Subcutaneous abdominal adipose tissue (tissue), 5 donors: ENCODE data around the gene ENGASE.

Source experiments
- H3K27ac ChIP-seq: one replicate; pipeline ENCODE4 v1.7.0; 2013; ENCODE audit warnings: low read depth, mild to moderate bottlenecking, inconsistent platforms, low read length, moderate library complexity
- H3K27me3 ChIP-seq, 5 donors: one replicate each; pipeline ENCODE4 v1.7.0; 2013; ENCODE audit warnings: low read length in 5 of 5, inconsistent platforms in 1 of 5; ENCODE audit not compliant: control insufficient read depth in 5 of 5, insufficient read depth in 4 of 5
- H3K36me3 ChIP-seq, 5 donors: one replicate each; pipeline ENCODE4 v1.7.0; 2013; ENCODE audit warnings: low read length in 5 of 5; ENCODE audit not compliant: control insufficient read depth in 5 of 5, insufficient read depth in 5 of 5
- H3K4me1 ChIP-seq, 5 donors: one replicate each; pipeline ENCODE4 v1.7.0; 2013; ENCODE audit warnings: low read length in 5 of 5, mild to moderate bottlenecking in 3 of 5, moderate library complexity in 1 of 5; ENCODE audit not compliant: control insufficient read depth in 5 of 5, insufficient read depth in 5 of 5
- H3K4me3 ChIP-seq, 5 donors: one replicate each; pipeline ENCODE4 v1.7.0; 2013; ENCODE audit warnings: low read length in 5 of 5, low read depth in 1 of 5
- H3K9ac ChIP-seq, 5 donors: one replicate each; pipeline ENCODE4 v1.7.0; 2013; ENCODE audit warnings: low read length in 5 of 5, mild to moderate bottlenecking in 4 of 5, moderate library complexity in 3 of 5
- H3K9me3 ChIP-seq, 5 donors: one replicate each; pipeline ENCODE4 v1.7.0; 2013; ENCODE audit warnings: low read length in 5 of 5; ENCODE audit not compliant: control insufficient read depth in 5 of 5
- donor health status: healthy.
- donor health status: healthy.
- donor health status: healthy.
- donor health status: healthy.
- donor health status: healthy.

Gene ENGASE

GRCh38 chr17:79123988-79124387, 49.4 kb downstream of the ENGASE start:
- Histone ChIP-seq H3K27me3 (peaks cover 35 to 59% (median 56%) of the 10 kb centered on the region in 5 donors), H3K4me1 (no peaks in the 10 kb centered on the region), H3K9me3 (peaks cover 0 to 4% (median 0%) of the 10 kb centered on the region in 5 donors), H3K27ac (no peak overlapping the region), H3K9ac (no peak overlapping the region), H3K36me3 (no peaks in the 10 kb centered on the region), H3K4me3 (no peak overlapping the region)

GRCh38 chr17:79124513-79125209, 50.0 kb downstream of the ENGASE start:
- Histone ChIP-seq H3K4me1 (no peaks in the 10 kb centered on the region), H3K36me3 (no peaks in the 10 kb centered on the region), H3K9ac (no peak overlapping the region), H3K4me3 (no peak overlapping the region), H3K27me3 (peaks cover 31 to 62% (median 56%) of the 10 kb centered on the region in 5 donors), H3K9me3 (peaks cover 0 to 6% (median 0%) of the 10 kb centered on the region in 5 donors), H3K27ac (no peak overlapping the region)

GRCh38 chr17:79125503-79125902, 50.9 kb downstream of the ENGASE start:
- Histone ChIP-seq H3K27ac (no peak overlapping the region), H3K9ac (no peak overlapping the region), H3K4me1 (no peaks in the 10 kb centered on the region), H3K9me3 (peaks cover 0 to 6% (median 0%) of the 10 kb centered on the region in 5 donors), H3K27me3 (peaks cover 32 to 64% (median 54%) of the 10 kb centered on the region in 5 donors), H3K36me3 (no peaks in the 10 kb centered on the region), H3K4me3 (no peak overlapping the region)

GRCh38 chr17:79126139-79126538, 51.5 kb downstream of the ENGASE start:
- Histone ChIP-seq H3K9ac (no peak overlapping the region), H3K4me1 (no peaks in the 10 kb centered on the region), H3K9me3 (peaks cover 0 to 6% (median 0%) of the 10 kb centered on the region in 5 donors), H3K27me3 (peaks cover 32 to 66% (median 58%) of the 10 kb centered on the region in 5 donors), H3K4me3 (no peak overlapping the region), H3K27ac (no peak overlapping the region), H3K36me3 (no peaks in the 10 kb centered on the region)

- Histone ChIP-seq H3K36me3 (no peaks in the 10 kb centered on the region), H3K9me3 (peaks cover 0 to 6% (median 0%) of the 10 kb centered on the region in 5 donors), H3K9ac (no peak overlapping the region), H3K4me3 (no peak overlapping the region), H3K4me1 (no peaks in the 10 kb centered on the region), H3K27ac (no peak overlapping the region), H3K27me3 (peaks cover 29 to 73% (median 63%) of the 10 kb centered on the region in 5 donors)
Observed at GRCh38 chr17:79127534-79128135, 53.0 kb downstream of the ENGASE start.

DNA sequence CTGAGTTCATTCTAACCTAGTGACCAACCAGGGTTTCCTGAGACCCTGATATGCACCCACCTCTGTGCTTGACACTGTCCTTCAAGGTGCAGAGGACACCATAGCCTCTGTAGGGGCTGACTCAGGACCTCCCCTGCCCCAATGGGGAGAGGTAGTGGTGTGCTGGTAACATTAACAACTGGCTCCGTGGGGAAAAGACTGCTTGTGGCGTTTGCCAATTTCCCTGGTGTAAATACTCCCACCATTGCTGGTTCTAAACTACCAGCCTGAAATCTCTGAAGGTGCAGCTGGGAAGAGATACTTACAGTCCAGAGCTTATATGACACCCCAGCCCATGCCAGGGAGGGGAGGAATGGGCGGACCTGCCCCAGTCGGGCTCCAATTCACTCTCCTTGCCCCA, 54.9 kb downstream of the ENGASE start:
- Histone ChIP-seq H3K27ac (no peak overlapping the region), H3K9me3 (peaks cover 0 to 2% (median 0%) of the 10 kb centered on the region in 5 donors), H3K27me3 (peaks cover 40 to 80% (median 72%) of the 10 kb centered on the region in 5 donors), H3K4me1 (no peaks in the 10 kb centered on the region), H3K4me3 (no peak overlapping the region), H3K36me3 (no peaks in the 10 kb centered on the region), H3K9ac (no peak overlapping the region)

DNA sequence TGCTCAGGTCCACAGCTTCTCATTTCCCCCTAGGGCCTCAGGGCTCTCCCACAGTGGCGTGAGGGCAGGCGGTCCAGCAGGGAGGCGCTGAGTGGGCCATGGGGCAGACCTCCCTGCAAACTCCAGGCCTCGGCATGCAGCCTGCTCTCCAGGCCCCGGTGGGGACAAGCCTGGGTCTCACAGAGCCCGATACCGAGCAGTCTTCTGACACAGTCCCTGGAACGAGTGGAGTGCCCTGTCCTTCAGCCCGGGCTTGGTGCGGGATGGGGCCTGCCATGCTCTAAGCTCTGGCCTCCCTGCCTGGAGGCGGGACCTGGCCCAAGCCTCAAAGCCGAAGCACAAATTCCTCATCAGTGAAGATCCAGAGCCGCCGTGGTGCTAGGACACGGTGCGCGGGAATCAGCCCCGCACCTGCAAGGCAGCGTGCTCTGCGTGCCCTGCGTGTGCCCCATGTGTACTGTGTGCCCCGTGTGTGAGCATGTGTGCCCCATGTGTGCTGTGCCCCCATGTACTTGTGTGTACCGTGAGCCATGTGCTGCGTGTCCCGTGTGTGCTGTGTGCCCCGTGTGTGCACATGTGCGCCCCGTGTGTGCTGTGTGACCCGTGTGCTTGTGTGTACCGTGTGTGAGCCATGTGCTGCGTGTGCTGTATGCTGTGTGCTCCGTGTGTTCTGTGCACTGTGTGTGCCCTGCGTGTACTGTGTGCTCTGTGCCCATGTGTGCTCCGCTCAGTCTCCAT, 56.1 kb downstream of the ENGASE start:
- no peak overlapping the region for H3K4me3 ChIP-seq
- H3K27ac ChIP-seq: no peak overlapping the region
- peaks cover 0 to 2% (median 0%) of the 10 kb centered on the region in 5 donors for H3K9me3 ChIP-seq
- H3K36me3 ChIP-seq: no peaks in the 10 kb centered on the region
- H3K9ac ChIP-seq: no peak overlapping the region
- H3K27me3 ChIP-seq: peaks cover 42 to 80% (median 74%) of the 10 kb centered on the region in 5 donors
- H3K4me1 ChIP-seq: no peaks in the 10 kb centered on the region

- Histone ChIP-seq H3K9ac (no peak overlapping the region), H3K4me1 (no peaks in the 10 kb centered on the region)
Observed at GRCh38 chr17:79131274-79131635, 56.6 kb downstream of the ENGASE start.

GRCh38 chr17:79131701-79132100, 57.1 kb downstream of the ENGASE start:
- Histone ChIP-seq H3K9me3 (peaks cover 0 to 2% (median 0%) of the 10 kb centered on the region in 5 donors), H3K27me3 (peaks cover 41 to 80% (median 74%) of the 10 kb centered on the region in 5 donors), H3K4me1 (no peaks in the 10 kb centered on the region), H3K27ac (no peak overlapping the region), H3K9ac (no peak overlapping the region), H3K36me3 (no peaks in the 10 kb centered on the region), H3K4me3 (no peak overlapping the region)

More at GRCh38 chr17:79131274-79131635, 56.6 kb downstream of the ENGASE start:
- Histone ChIP-seq H3K27me3 (peaks cover 42 to 80% (median 74%) of the 10 kb centered on the region in 5 donors), H3K4me3 (no peak overlapping the region), H3K27ac (no peak overlapping the region), H3K9me3 (peaks cover 0 to 2% (median 0%) of the 10 kb centered on the region in 5 donors), H3K36me3 (no peaks in the 10 kb centered on the region)
